Measurements from ENCODE around the gene IPCEF1.

IPCEF1 gene

DNA sequence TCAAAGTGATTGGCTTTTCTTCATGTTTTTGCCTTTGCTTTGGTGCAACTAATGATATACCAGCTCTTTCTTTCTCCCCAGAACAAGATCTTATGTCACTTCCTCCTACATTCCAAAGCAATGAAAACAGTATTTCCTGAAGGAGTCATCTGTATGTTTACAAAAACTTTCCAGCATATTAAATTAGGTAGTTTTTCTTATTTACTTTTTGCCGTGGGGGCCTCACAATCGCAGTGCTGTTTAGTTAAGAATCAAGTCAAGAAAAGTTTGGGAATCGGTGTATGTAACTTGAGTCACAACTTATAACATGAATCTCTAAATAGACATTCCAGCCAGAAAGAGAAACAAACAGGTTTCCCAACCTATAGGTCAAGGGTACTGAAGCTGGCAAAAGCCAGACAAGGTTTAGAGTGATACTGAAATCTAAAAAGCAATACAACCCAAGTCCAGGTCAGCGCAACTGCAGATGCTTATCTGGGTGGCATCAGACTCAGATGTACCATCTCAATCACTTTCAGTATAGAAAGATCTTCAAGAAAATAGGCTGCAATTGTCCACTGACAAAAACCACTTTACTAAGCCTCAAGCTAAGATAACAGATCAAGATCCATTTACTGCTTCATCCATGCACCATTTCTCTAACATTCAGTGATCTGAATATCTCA, 63.6 kb downstream of the IPCEF1 start:
- H3K4me3 ChIP-seq (ENCODE audit: low read depth, low read length), result no peak overlapping the region
- no peak for DNase-seq
- H3K9me3 ChIP-seq, result no peaks in the 10 kb centered on the region
- TF ChIP-seq CTCF (IDR thresholded peaks at IDR 0.05; ENCODE audit: low read depth, low read length), result no peak
- no peaks in the 10 kb centered on the region for H3K27me3 ChIP-seq
- H3K36me3 ChIP-seq, result no peaks in the 10 kb centered on the region
- H3K4me1 ChIP-seq, result no peaks in the 10 kb centered on the region

- no peak for TF ChIP-seq CTCF (IDR thresholded peaks at IDR 0.05; ENCODE audit: low read depth, low read length)
- Histone ChIP-seq H3K36me3 (no peaks in the 10 kb centered on the region), H3K9me3 (no peaks in the 10 kb centered on the region), H3K4me1 (no peaks in the 10 kb centered on the region), H3K4me3 (ENCODE audit: low read depth, low read length) (no peak overlapping the region), H3K27me3 (no peaks in the 10 kb centered on the region)
- no peak for DNase-seq
Measured at GRCh38 chr6:154292066-154292465, 64.5 kb downstream of the IPCEF1 start.

- no peaks in the 10 kb centered on the region for H3K36me3 ChIP-seq
- H3K4me3 ChIP-seq (ENCODE audit: low read depth, low read length), result no peak overlapping the region
- H3K27me3 ChIP-seq, result no peaks in the 10 kb centered on the region
- no peak for DNase-seq
- H3K4me1 ChIP-seq, result no peaks in the 10 kb centered on the region
- H3K9me3 ChIP-seq, result no peaks in the 10 kb centered on the region
- TF ChIP-seq CTCF (IDR thresholded peaks at IDR 0.05; ENCODE audit: low read depth, low read length), result no peak
Measured at GRCh38 chr6:154289818-154290508, 66.6 kb downstream of the IPCEF1 start.

GRCh38 chr6:154285826-154286225, 70.8 kb downstream of the IPCEF1 start:
- no peak for DNase-seq

DNA sequence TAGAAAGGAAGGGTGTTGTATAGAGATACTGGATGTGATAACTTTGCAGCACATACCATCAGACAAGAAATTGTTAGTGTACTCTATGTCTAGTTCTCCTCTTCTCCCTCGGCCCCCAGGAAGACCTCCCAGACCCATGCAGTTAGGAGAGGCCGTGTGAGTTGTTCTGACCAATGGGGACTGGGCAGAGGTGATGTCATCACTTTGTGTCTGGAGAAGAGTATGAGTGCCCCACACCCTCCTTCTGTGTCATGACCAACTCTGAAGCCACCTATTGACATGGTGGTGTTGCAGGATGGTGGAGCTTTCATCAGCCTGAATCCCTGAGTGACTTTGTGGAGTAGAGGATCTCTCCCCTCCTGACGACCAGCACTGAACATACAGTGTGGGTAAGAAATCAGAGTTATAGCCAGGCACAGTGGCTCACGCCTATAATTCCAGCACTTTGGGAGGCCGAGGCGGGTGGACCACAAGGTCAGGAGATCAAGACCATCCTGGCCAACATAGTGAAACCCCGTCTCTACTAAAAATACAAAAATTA, 72.2 kb downstream of the IPCEF1 start:
- Histone ChIP-seq H3K9me3 (no peaks in the 10 kb centered on the region), H3K36me3 (no peaks in the 10 kb centered on the region), H3K4me3 (ENCODE audit: low read depth, low read length) (no peak overlapping the region), H3K27me3 (no peaks in the 10 kb centered on the region), H3K4me1 (no peaks in the 10 kb centered on the region)
- TF ChIP-seq CTCF (IDR thresholded peaks at IDR 0.05; ENCODE audit: low read depth, low read length), result no peak
- DNase-seq, result no peak

More at GRCh38 chr6:154285826-154286225, 70.8 kb downstream of the IPCEF1 start:
- no peaks in the 10 kb centered on the region for H3K27me3 ChIP-seq
- no peak for TF ChIP-seq CTCF (IDR thresholded peaks at IDR 0.05; ENCODE audit: low read depth, low read length)
- H3K36me3 ChIP-seq, result no peaks in the 10 kb centered on the region
- no peaks in the 10 kb centered on the region for H3K9me3 ChIP-seq
- no peak overlapping the region for H3K4me3 ChIP-seq (ENCODE audit: low read depth, low read length)
- no peaks in the 10 kb centered on the region for H3K4me1 ChIP-seq

DNA sequence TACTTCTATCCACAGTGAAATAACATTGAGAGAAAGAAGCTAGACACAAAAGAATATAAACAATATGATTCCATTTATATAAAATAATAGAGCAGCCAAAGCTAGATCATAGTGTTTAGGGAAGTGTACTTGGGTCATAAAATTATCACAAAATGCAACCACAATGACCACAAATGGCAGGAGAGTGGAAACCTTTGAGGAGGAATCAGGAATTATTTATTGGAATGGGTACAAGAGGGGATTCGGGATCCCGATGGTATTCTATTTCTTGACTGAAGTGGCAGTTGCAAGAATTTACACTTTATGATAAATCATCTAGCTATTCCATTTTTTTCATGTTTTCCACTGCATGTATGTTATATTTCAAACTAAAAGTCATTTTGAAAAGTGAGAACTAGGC, 76.1 kb downstream of the IPCEF1 start:
- no peak overlapping the region for H3K4me3 ChIP-seq (ENCODE audit: low read depth, low read length)
- H3K36me3 ChIP-seq, result no peaks in the 10 kb centered on the region
- no peak for DNase-seq
- H3K9me3 ChIP-seq, result no peaks in the 10 kb centered on the region
- no peak for TF ChIP-seq CTCF (IDR thresholded peaks at IDR 0.05; ENCODE audit: low read depth, low read length)
- no peaks in the 10 kb centered on the region; the same call in 1 of the 2 replicates for H3K4me1 ChIP-seq
- no peaks in the 10 kb centered on the region for H3K27me3 ChIP-seq
